ENCODE data around the gene ADAMTSL1.
"Not testable (repeated sequence)": the region's sequence is repeated elsewhere in the genome, so short reads cannot be mapped to it uniquely, and the experiment has no call there.

Gene ADAMTSL1

GRCh38 chr9:18829066-18829465, 355.1 kb downstream of the ADAMTSL1 start:
- DNase-seq: no peak

GRCh38 chr9:18829873-18830272, 355.9 kb downstream of the ADAMTSL1 start:
- DNase-seq: no peak

- DNase-seq: no peak
These were observed 360.9 kb downstream of the ADAMTSL1 start for GRCh38 chr9:18834740-18835361.

GRCh38 chr9:18837402-18837801, 363.4 kb downstream of the ADAMTSL1 start:
- DNase-seq: no peak

GRCh38 chr9:18847576-18848275, 373.8 kb downstream of the ADAMTSL1 start:
- no peak for DNase-seq

- DNase-seq: no peak
These were observed 374.7 kb downstream of the ADAMTSL1 start for GRCh38 chr9:18848657-18849056.

- DNase-seq: no peak
These were observed 375.3 kb downstream of the ADAMTSL1 start for GRCh38 chr9:18849270-18849669.

GRCh38 chr9:18849890-18850677, 376.1 kb downstream of the ADAMTSL1 start:
- DNase-seq: no peak

GRCh38 chr9:18851069-18851795, 377.3 kb downstream of the ADAMTSL1 start:
- no peak for DNase-seq

GRCh38 chr9:18855656-18856055, 381.7 kb downstream of the ADAMTSL1 start:
- no peak for DNase-seq

GRCh38 chr9:18857334-18857733, 383.4 kb downstream of the ADAMTSL1 start:
- DNase-seq: no peak

GRCh38 chr9:18857769-18858168, 383.8 kb downstream of the ADAMTSL1 start:
- DNase-seq: no peak

GRCh38 chr9:18861609-18862544, 387.9 kb downstream of the ADAMTSL1 start:
- DNase-seq: peak; percentile 61

GRCh38 chr9:18863791-18864190, 389.8 kb downstream of the ADAMTSL1 start:
- peak; percentile 36 for DNase-seq

GRCh38 chr9:18864516-18864915, 390.6 kb downstream of the ADAMTSL1 start:
- DNase-seq: no peak

- DNase-seq: no peak
These were observed 391.6 kb downstream of the ADAMTSL1 start for GRCh38 chr9:18865542-18865941.

- no peak for DNase-seq
These were observed 392.3 kb downstream of the ADAMTSL1 start for GRCh38 chr9:18866121-18866831.

GRCh38 chr9:18869725-18870124, 395.8 kb downstream of the ADAMTSL1 start:
- DNase-seq: no peak

- DNase-seq: no peak
These were observed 400.1 kb downstream of the ADAMTSL1 start for GRCh38 chr9:18874069-18874468.

- DNase-seq: not testable (repeated sequence)
These were observed 401.0 kb downstream of the ADAMTSL1 start for GRCh38 chr9:18874990-18875389.

- no peak for DNase-seq
These were observed 404.0 kb downstream of the ADAMTSL1 start for GRCh38 chr9:18877984-18878383.

All from eye (tissue), 1 donor.